ENCODE measurements around the gene EML2. TPM values are rescaled to one million over a fixed set of nuclear protein-coding genes. Genes with fewer than 3 reads are reported as not detected.
"Not testable (repeated sequence)": the region's sequence is repeated elsewhere in the genome, so short reads cannot be mapped to it uniquely, and the experiment has no call there.

The EML2 gene
- total RNA-seq, 1 donor from 2014 or later = 4.6 TPM

- no peak for DNase-seq (ENCODE audit: low spot score)
Measured at GRCh38 chr19:45650722-45651121, 11.5 kb upstream of the EML2 start.

DNA sequence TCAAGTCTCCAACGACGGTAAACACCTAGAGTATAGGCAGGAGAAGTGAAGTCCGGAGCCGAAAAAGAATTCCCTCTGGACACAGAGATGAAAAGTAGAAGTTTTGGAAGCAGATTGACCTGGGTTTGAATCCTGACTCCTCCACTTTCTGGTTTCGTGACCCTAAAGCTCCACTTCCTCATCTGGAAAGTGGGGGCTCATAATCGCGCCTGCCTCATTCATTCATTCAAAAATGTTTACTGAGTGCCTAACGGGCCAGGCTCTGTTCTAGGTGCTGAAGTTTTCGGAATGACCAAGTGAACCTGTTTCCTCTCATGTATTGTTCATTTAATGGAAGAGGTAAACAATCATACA lies 7.1 kb upstream of the EML2 start:
- DNase-seq (ENCODE audit: low spot score) = no peak

DNA sequence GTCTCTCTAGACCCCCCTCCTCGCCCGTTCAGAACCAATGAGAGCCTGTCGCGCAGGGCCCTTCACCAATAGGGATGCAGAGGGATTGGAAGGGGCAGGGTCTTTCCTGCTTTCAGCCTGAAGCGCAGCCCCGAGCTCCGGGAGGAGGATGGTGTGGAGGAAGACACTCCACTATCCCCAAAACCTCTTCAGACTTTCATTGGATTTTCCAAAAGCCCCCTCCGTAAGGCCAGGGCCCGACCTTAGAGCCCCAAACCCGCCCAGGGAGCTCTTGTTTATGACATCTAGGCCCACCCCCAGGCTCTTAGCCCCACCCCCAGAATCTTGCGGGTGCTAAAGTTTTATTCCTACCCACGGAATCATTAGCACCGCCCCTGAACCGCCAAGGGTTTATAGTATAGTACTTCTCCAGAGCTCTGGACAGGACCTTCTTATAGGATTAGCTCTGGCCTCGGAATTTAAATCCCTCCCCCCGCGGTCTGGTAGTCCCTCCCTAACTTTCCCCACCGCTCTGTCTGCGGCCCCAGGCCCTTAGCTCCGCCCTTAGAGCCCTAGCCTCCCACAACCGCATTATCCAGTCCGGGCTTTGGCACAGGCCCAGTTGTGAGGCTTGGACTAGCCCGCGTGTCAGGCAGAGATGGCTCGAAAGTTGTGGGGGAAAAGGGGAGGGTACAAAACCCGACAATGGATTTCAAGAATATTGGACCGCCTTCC lies 6.6 kb upstream of the EML2 start:
- peak; percentile 95 for DNase-seq (ENCODE audit: low spot score)

- peak; percentile 6 for DNase-seq (ENCODE audit: low spot score)
Measured at GRCh38 chr19:45645068-45645630, 6.0 kb upstream of the EML2 start.

DNA sequence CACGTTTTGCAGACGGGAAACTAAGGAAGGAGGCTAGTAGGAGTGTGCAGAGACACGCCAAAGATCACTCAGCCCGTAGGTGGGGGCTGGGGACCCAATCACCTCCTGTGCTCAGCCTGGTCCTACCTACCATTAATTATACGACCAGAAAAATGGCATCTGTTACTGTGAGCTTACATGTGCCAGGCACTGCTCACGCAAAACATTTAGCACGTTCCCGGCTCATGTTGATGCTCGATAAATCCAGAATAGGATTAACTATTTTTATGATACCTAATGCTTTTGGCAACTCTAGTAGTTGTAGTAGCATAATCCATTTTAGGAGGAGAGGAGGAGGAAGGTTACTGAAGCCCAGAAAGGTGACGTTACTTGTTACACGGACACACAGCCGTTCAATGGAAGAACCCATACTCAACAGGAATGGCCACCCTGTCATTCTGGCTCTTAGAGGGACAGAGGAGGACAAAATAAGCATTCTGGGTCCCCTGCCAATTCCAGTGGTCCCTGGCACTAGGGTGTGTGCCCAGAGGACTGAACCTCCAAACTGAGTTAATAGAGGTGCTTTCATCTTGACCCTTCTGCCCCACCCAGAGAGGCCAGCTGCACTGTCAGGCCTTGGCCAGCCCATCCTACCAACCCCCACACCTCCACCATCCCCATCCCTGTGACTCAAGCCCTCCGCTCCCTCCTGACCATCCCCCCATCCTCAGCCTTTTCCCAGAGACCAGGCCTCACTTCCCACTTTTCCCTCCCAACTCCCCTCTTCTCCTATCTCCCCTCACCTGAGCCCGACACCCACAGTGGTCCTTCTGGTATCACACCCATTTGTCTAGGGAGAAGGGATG lies 5.0 kb upstream of the EML2 start:
- peak; percentile 24 for DNase-seq (ENCODE audit: low spot score)

DNA sequence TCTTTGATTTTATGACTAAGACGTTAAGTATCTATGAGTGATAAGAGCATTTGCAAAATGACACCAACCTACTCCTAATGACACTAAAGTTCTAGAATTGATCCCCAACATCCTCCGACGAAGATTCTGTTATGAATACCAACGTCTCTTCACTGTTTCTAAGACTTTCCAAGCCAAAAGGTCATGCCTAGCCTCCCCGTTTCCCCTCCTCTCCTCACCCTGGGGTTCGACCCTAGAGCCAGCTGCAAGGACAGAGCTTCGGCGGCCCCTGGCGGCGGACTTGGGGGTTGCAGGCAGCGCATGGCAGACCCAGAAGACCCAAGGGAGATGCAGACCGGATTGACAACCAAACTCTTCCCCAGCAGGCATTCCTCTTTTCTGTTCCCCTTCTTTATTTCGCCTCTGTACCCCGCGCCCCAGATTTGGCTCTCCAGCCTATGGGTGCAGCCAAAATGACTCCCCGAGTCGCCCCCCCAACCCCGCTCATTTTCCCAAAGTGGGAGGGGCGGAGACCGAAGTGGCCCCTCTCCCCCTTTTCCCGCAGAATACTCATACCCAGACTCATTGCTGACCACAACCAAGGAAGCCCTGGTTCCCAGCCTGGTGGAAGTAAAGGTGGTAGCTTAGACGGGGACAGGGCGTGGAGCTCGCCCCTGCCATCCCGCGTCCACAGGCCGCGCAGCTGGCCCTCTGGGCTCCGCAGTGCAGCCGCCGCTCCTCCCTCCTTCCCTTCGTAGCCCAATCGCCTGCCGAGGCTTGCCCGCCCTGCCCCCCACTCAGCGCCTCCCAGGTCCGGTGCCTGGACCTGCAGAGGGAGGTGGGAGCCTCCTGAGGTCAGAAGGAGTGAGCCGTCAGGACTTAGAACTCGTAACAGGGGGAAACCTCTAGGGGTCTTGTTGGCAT lies 4.1 kb upstream of the EML2 start:
- DNase-seq (ENCODE audit: low spot score) = peak; percentile 87

DNA sequence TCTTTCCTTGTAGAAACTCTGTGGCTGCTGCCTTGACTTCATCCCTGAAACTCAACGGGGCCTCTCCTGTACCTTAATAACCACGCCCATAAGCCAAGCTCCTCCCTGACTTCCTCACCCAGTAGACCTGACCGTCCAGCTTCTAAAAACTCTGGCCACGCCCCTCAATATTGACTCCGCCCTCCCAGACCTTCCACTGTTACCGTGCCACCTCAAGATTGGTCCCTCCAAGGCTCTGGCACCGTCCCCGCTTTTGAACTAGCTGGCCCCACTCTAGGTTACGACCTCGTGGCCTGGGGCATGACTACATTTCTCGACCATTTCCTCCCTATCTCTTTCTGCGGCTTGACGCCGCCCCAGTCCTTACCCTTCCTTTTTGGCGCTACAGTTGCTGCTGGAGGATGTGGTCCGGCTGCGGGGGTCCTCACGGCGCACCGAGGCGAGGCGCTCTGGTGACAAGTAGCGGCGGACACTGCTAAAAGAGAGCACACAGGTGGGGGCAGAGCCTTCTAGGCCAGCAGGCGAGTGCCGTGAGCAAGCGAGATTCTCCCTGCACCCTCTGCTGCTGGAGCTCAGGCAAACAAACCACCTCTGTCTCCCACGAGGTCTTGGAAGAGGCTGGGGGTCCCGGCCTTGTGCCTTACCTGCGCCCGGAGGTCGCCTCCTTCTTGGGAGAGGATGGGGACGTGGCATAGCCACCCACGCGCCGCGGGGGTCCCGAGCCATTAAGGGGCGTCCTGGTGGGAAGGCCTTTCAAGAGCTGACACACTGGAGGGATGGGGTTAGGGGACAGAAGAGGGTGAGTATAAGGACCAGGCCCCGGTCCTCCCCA lies 2.3 kb upstream of the EML2 start:
- DNase-seq (ENCODE audit: low spot score) = peak; percentile 77

DNA sequence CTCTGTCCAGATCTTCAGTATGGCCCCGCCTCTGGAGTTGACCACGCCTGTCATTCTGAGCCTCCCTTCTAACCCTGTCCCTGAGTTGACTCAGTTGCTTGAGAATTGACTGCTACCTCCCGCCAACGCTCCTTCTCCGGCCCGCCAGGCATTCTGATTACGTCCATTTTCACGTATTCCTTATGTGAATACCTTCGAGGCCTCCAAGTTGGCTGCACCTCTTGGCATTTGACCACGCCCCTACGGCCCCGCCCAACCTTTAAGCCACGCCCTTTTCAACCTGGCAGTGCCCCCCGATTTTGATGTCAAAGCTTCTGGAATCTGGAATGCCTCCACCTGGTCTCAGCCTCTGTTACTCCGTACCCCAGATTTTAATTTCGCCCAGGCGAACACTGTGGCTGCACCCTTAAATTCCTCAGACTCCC lies 1.7 kb upstream of the EML2 start:
- DNase-seq (ENCODE audit: low spot score) = no peak

- peak; percentile 84 for DNase-seq (ENCODE audit: low spot score)
Measured at GRCh38 chr19:45637890-45638667, 1.1 kb downstream of the EML2 start.

DNA sequence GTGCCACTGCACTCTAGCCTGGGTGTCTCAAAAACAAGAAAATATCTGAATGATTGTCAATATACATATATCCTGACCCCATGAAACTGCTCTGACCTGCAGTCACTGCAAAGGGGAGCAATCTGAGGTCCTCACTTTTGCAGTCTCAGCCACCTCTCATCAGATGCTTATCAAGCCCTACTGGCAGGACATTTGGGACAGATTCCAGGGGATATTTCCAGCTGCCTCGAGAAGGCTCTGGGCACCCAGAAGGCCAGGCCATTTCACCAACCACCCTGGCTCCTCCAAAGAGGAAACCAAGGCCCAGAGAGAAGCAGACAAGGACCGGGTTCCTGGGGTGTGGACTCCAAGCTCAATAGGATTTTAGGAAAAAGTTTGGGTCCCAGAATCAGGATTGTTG lies 2.3 kb downstream of the EML2 start:
- no peak for DNase-seq (ENCODE audit: low spot score)

GRCh38 chr19:45636275-45636674 lies 2.9 kb downstream of the EML2 start:
- DNase-seq (ENCODE audit: low spot score) = no peak

- DNase-seq (ENCODE audit: low spot score) = peak; percentile 89
Measured at GRCh38 chr19:45632468-45633196, 6.6 kb downstream of the EML2 start.

GRCh38 chr19:45630463-45630862 lies 8.7 kb downstream of the EML2 start:
- DNase-seq (ENCODE audit: low spot score) = peak; percentile 20

DNA sequence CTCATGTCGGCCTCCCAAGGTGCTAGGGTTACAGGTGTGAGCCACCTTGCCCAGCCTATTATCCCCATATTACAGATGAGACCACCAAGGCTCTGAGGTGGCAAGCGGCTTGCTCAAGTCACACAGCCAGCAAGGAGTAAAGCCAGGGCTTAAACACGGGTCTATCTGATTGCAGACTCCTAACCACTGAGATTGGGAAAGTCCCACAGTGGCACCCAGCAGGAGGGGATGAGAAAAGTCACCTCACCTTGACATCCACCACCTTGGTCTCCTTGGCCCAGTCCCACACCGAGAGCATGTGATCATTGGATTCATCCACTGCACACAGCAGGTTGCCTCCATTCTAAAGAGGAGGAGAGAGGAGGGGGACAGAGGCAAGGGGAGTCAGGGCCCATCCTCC lies 9.5 kb downstream of the EML2 start:
- DNase-seq (ENCODE audit: low spot score) = no peak

DNA sequence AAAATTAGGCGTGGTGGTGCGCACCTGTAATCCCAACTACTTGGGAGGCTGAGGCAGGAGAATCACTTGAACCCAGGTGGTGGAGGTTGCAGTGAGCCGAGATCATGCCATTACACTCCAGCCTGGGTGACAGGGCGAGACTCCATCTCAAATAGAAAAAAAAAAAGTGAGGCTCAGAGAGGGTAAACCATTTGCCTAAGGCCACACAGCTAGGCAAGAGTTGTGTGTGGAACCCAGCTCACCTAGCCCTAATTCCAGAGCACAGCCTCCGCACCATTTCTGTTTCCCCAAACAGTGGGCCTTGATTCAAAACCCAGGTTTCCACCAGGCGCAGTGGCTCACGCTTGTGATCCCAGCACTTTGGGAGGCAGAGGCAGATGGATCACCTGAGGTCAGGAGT lies 11.0 kb downstream of the EML2 start:
- not testable (repeated sequence) for DNase-seq (ENCODE audit: low spot score)

DNA sequence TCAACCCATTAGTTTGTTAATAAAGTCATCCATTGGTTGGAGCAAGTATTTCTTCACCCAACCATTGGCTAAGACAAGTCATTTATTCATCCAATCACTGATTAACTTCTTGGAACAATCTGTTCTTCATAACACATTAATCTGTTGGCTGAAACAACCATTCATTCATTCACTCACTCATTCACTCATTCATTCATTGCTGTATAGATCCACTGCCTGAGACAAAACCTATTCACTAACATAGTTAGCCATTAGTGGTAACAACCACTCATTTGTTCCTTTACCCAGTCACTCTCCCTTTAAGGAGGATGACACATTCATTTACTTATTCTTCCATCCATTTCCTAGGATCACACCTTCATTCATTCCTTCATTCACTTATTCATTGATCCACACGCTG lies 15.2 kb downstream of the EML2 start:
- no peak for DNase-seq (ENCODE audit: low spot score)

GRCh38 chr19:45621976-45622503 lies 17.2 kb downstream of the EML2 start:
- no peak for DNase-seq (ENCODE audit: low spot score)

DNA sequence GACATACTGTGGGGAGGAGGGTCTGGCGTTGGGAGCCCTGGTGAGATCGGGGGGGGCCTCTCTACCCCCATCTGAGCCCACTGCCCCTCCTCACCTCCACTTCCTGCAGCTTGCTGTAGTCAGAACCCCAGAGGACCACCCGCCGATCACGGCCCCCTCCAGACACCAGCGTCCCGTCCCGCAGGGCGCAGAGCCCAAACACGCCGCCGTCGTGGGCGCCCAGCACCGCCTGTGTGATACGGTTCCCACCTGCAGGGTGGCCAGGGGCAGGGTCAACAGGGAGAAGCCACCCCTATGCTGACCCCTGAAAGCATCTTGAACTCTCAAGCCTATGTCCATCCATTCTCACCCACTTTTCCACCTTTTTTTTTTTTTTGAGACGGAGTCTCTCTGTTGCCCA lies 17.8 kb downstream of the EML2 start:
- DNase-seq (ENCODE audit: low spot score) = no peak

DNA sequence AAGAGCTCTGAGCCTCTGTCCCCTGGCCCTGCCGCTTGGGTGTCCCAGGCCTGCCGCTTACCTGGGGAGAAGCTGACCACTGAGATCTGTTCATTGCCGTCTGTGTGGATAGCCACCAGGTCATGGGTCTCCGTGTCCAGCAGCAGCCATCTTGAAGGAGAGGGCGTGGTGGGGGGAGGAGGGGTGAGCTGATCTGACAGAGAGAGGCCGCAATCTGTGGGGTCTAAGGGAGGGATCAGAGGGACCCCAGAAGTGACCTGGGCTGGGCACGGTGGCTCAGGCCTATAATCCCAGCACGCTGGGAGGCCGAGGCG lies 22.5 kb downstream of the EML2 start:
- no peak for DNase-seq (ENCODE audit: low spot score)
